GM21447 (cell line): ENCODE results near the gene ASIC4.

Experiments
- ATAC-seq: cut with Tn5 transposase; IDR thresholded peaks from one replicate; pipeline ENCODE4 v1.9.1; 2021; ENCODE audit not compliant: unreplicated experiment

Gene ASIC4

GRCh38 chr2:219496825-219497494 is 17.3 kb upstream of the ASIC4 start:
- ATAC-seq: no peak

- ATAC-seq: peak; percentile 30
Measured at GRCh38 chr2:219497495-219498279, 16.6 kb upstream of the ASIC4 start.

GRCh38 chr2:219498280-219499057 is 15.8 kb upstream of the ASIC4 start, which contains the start of gene GMPPA:
Gene GMPPA, plus strand, starts transcription at chr2:219498891. Its CDS starts 1,085 bp downstream, at chr2:219499976.
- peak; percentile 92 for ATAC-seq

- ATAC-seq: no peak
Measured at GRCh38 chr2:219499058-219499307, 15.3 kb upstream of the ASIC4 start.

- no peak for ATAC-seq
Measured at GRCh38 chr2:219499555-219499954, 14.7 kb upstream of the ASIC4 start.

- ATAC-seq: no peak
Measured at GRCh38 chr2:219500135-219500534, 14.1 kb upstream of the ASIC4 start.

- no peak for ATAC-seq
Measured at GRCh38 chr2:219501849-219502248, 12.4 kb upstream of the ASIC4 start.

- ATAC-seq: no peak
Measured at GRCh38 chr2:219502618-219503017, 11.7 kb upstream of the ASIC4 start.

GRCh38 chr2:219505585-219505984 is 8.7 kb upstream of the ASIC4 start:
- ATAC-seq: no peak

- no peak for ATAC-seq
Measured at GRCh38 chr2:219506153-219506801, 8.0 kb upstream of the ASIC4 start.

GRCh38 chr2:219506802-219507526 is 7.3 kb upstream of the ASIC4 start:
- no peak for ATAC-seq

GRCh38 chr2:219507581-219508443 is 6.5 kb upstream of the ASIC4 start:
- ATAC-seq: no peak

- ATAC-seq: no peak
Measured at GRCh38 chr2:219508444-219508734, 5.9 kb upstream of the ASIC4 start.

- ATAC-seq: peak; percentile 27
Measured at GRCh38 chr2:219508971-219509779, 5.1 kb upstream of the ASIC4 start.

GRCh38 chr2:219509780-219510511 is 4.3 kb upstream of the ASIC4 start:
- peak; percentile 76 for ATAC-seq

GRCh38 chr2:219510512-219511135 is 3.7 kb upstream of the ASIC4 start:
- no peak for ATAC-seq

GRCh38 chr2:219511547-219512325 is 2.5 kb upstream of the ASIC4 start:
- no peak for ATAC-seq
